ENCODE results near the gene PDE2A. TPM values are rescaled to one million over a fixed set of nuclear protein-coding genes. Genes with fewer than 3 reads are reported as not detected.

PDE2A gene
- total RNA-seq, 1 donor from 2014 or later = 19.6 TPM

DNA sequence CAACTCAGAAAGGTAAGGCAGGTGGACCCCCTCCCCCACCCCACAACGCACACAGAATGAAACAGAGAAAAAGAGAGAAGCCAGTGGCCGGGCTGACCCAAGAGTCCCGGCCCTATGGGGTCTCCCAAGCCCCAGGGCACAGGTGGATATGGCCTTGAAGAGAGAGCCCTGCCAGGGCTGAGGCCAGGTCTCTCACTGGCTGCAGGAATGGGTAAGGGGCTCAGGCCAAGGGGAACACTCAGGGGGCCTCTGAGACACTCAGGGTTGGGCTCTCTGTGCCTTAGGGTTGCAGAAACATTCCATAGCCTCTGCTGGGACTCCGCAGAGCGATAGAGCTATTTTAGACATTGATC, 98.0 kb downstream of the PDE2A start:
- Histone ChIP-seq H3K27me3 (ENCODE audit: low read depth) (no peaks in the 10 kb centered on the region), H3K36me3 (peaks cover 37% of the 10 kb centered on the region), H3K4me1 (no peaks in the 10 kb centered on the region), H3K27ac (replicated peaks) (no peak overlapping the region), H3K4me3 (no peak overlapping the region), H3K9me3 (replicated peaks) (no peaks in the 10 kb centered on the region)
- intact Hi-C loops (cut with micrococcal nuclease) = loop anchor here (10.0 kb wide), 1 partner anchor 101 kb away; no protein-coding TSS in a partner anchor
- DNase-seq = no peak
- TF ChIP-seq, protein P1, sequence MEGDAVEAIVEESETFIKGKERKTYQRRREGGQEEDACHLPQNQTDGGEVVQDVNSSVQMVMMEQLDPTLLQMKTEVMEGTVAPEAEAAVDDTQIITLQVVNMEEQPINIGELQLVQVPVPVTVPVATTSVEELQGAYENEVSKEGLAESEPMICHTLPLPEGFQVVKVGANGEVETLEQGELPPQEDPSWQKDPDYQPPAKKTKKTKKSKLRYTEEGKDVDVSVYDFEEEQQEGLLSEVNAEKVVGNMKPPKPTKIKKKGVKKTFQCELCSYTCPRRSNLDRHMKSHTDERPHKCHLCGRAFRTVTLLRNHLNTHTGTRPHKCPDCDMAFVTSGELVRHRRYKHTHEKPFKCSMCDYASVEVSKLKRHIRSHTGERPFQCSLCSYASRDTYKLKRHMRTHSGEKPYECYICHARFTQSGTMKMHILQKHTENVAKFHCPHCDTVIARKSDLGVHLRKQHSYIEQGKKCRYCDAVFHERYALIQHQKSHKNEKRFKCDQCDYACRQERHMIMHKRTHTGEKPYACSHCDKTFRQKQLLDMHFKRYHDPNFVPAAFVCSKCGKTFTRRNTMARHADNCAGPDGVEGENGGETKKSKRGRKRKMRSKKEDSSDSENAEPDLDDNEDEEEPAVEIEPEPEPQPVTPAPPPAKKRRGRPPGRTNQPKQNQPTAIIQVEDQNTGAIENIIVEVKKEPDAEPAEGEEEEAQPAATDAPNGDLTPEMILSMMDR (IDR thresholded peaks at IDR 0.05; ENCODE audit: borderline replicate concordance) = no peak

DNA sequence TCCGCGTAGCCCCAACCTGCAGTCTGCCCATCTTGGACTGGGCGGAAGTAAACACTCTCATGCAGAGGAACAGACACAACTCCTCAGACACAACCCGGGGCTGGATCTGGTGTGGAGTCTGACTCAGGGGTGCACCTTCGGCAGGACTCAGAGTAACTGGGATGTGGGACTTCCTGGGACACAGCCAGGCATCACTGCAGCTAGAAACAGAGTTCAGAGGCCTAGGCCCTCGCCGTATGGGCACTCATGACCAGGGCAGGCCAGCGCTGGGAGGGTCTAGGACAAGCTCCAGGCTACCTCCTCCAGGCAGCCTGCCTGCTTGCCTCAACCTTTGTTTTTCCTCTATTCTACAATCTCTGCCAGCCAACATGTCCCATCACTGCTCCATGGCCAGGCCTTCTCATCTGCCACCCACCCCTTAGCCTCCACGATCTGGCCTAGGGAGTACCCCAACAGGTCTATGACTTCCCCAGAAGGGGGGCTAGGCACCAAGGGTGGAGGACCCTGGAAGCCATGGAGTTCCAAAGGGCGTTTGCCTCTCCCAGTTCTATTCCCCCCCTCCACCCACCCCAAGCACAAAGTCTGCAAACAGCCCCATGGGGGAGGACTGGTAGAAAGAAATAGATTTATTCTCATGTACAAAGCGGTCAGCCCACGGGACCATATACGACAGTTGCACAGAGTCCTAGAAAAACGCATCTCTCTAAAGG, 98.5 kb downstream of the PDE2A start:
- H3K4me1 ChIP-seq = no peaks in the 10 kb centered on the region
- DNase-seq = no peak
- intact Hi-C loops (cut with micrococcal nuclease) = loop anchor here (10.0 kb wide), 1 partner anchor 101 kb away; no protein-coding TSS in a partner anchor
- no peaks in the 10 kb centered on the region for H3K9me3 ChIP-seq (replicated peaks)
- H3K36me3 ChIP-seq = peaks cover 32% of the 10 kb centered on the region
- H3K27me3 ChIP-seq (ENCODE audit: low read depth) = no peaks in the 10 kb centered on the region
- TF ChIP-seq, protein P1 (IDR thresholded peaks at IDR 0.05; ENCODE audit: borderline replicate concordance) = no peak
- no peak overlapping the region for H3K27ac ChIP-seq (replicated peaks)
- H3K4me3 ChIP-seq = no peak overlapping the region

DNA sequence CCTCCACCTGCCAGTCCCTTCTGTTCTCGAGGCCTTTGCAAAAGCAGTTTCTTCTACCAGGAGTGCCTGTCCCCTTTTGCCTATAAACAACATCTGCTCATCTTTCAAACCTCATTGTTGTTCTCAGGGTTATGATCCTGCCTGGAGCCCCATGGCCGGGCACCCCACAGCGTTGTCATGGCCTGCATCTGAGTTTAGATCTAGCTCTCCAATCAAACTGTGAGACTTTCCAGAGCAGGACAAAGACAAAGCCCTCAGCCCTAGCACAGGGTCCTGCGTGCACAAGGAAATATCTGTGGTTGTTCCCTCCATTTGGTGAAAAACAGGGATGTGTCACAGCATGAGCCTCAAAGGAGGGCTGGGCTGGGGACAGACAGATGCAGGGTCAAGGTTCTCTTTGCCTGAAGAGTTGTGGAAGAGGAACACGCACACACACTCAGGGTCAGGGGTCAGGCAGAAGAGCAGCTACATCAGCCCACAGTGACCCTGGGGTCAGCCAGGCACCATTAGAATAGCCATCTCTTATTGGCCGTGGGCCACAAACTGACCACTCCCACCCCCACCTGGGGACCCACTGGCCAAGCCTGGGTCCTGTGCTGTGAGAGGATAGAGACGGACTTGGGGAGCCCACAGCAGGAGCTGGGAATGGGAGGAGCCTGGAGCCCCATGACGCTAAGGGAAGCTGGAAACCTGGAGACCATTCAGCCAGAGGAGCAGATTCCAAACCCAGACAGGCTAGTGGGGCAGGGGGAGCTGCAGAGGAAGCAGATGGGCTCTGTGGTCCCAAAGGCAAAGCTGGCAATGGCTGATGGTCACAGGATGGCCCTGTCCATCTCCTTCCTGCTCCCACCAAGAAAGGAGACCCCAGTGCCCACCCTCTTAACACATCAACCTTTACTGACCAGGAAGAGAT, 99.4 kb downstream of the PDE2A start:
- Histone ChIP-seq H3K9me3 (replicated peaks) (no peaks in the 10 kb centered on the region), H3K27me3 (ENCODE audit: low read depth) (no peaks in the 10 kb centered on the region), H3K4me1 (no peaks in the 10 kb centered on the region), H3K36me3 (peaks cover 28% of the 10 kb centered on the region), H3K27ac (replicated peaks) (no peak overlapping the region), H3K4me3 (no peak overlapping the region)
- intact Hi-C loops (cut with micrococcal nuclease) = loop anchor here (10.0 kb wide), 1 partner anchor 100 kb away; no protein-coding TSS in a partner anchor
- TF ChIP-seq, protein P1 (IDR thresholded peaks at IDR 0.05; ENCODE audit: borderline replicate concordance) = no peak
- DNase-seq = no peak

DNA sequence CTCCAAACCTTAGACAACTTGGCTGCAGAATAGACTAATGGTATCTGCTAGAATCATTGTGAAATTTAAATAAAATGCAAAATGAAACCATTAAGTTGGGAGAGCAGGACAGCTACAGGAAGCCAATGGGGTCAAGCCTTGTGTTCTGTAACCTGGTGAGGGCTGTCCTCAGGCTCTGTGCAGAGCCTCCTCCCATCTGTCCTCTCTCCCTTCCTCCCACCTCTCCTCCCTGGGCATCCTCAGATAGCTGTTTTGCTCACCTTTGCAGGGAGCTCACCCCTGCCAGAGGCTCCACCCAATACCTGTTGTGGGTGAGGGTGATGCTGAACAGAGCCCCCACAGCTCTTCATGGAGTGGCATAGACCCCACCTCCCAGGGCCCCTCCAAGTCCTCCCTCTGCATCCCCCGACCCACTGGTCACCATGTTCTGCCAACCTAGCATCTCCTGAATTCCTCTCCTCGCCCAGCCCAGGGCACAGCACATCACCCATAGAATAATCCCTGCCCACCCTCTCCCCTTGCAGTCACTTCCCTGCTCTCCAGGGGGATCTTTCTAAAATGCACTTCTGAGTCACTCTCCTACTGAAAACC, 100.3 kb downstream of the PDE2A start:
- intact Hi-C loops (cut with micrococcal nuclease) = loop anchor here (10.0 kb wide), 1 partner anchor 99 kb away; no protein-coding TSS in a partner anchor
- Histone ChIP-seq H3K27me3 (ENCODE audit: low read depth) (no peaks in the 10 kb centered on the region), H3K27ac (replicated peaks) (no peak overlapping the region), H3K4me3 (no peak overlapping the region), H3K36me3 (peaks cover 25% of the 10 kb centered on the region), H3K9me3 (replicated peaks) (no peaks in the 10 kb centered on the region), H3K4me1 (no peaks in the 10 kb centered on the region)
- TF ChIP-seq, protein P1 (IDR thresholded peaks at IDR 0.05; ENCODE audit: borderline replicate concordance) = no peak
- DNase-seq = no peak
